Spinal cord (tissue), 10 donors: Measurements from ENCODE around the gene GOLT1A. TPM values are rescaled to one million over a fixed set of nuclear protein-coding genes. Genes with fewer than 3 reads are reported as not detected.

Experiments
- DNase-seq, 6 donors: peaks; one replicate each; pipeline versions ENCODE4 v3.0.0 to v3.0.0-alpha.2; 2013 to 2015; ENCODE audit warnings: low spot score in 6 of 6, low read depth in 4 of 6
- H3K27ac ChIP-seq: one replicate; pipeline ENCODE4 v1.5.1; 2013; ENCODE audit warnings: low read depth, low read length, control low read depth
- H3K27me3 ChIP-seq: one replicate; pipeline ENCODE4 v1.6.1; 2013; ENCODE audit warnings: low read length; ENCODE audit not compliant: control insufficient read depth, insufficient read depth
- H3K36me3 ChIP-seq: one replicate; pipeline ENCODE4 v1.6.1; 2013; ENCODE audit warnings: low read length; ENCODE audit not compliant: control insufficient read depth, insufficient read depth
- H3K4me1 ChIP-seq: one replicate; pipeline ENCODE4 v1.6.1; 2013; ENCODE audit warnings: low read length; ENCODE audit not compliant: control insufficient read depth, insufficient read depth
- H3K4me3 ChIP-seq: one replicate; pipeline ENCODE4 v1.5.1; 2013; ENCODE audit warnings: low read depth, low read length, control low read depth
- H3K9me3 ChIP-seq: one replicate; pipeline ENCODE4 v1.6.1; 2013; ENCODE audit warnings: low read length; ENCODE audit not compliant: control insufficient read depth, insufficient read depth
- WGBS: methylation state at CpG from one replicate; pipeline ENCODE4 v1.1.5; 2013; ENCODE audit warnings: missing lambda C conversion rate; ENCODE audit not compliant: insufficient coverage; 5-methylcytosine and 5-hydroxymethylcytosine counted together
- long read RNA-seq, 4 donors: transcript quantifications; one replicate each; lab custom pipeline, GENCODE V29; 2026
- polyA plus RNA-seq, 2 donors: library from polyadenylated mRNA; unstranded; fragments of 120-200 nt; gene quantifications; one replicate each; pipeline ENCODE4 v1.2.1, GENCODE V29; 2013; ENCODE audit not compliant: insufficient read length in 2 of 2
- total RNA-seq, 2 donors: library from RNA; depleted of rRNA in 1 of 2; stranded (reverse); fragments of 120-200 nt in 1 of 2; fragments of >200 nt in 1 of 2; gene quantifications; one replicate each; pipeline versions ENCODE4 v1.2.3 to v1.2.4, GENCODE V29; 2013 to 2014
- donor health status: healthy.

The GOLT1A gene
- total RNA-seq (1 to 10 TPM; 2.4 to 3.1 TPM), polyA plus RNA-seq (10 to 100 TPM; 12.4 to 12.5 TPM)
- long read RNA-seq, donor 1, transcript GOLT1A-201 (5 exons, 883 nt) = major isoform, 10 of 10 reads
- long read RNA-seq, donor 1, partial matches to known transcripts = 0 of 10 reads
- long read RNA-seq, donor 1, other reads (novel, unspliced or antisense) = 0 of 10 reads
- long read RNA-seq, donor 2, transcript GOLT1A-201 (5 exons, 883 nt) = major isoform, 5 of 5 reads
- long read RNA-seq, donor 2, partial matches to known transcripts = 0 of 5 reads
- long read RNA-seq, donor 2, other reads (novel, unspliced or antisense) = 0 of 5 reads
- long read RNA-seq, donor 3, partial matches to known transcripts = 0 of 3 reads
- long read RNA-seq, donor 3, other reads (novel, unspliced or antisense) = 0 of 3 reads
- long read RNA-seq, donor 4, partial matches to known transcripts = 0 of 1 reads
- long read RNA-seq, donor 4, other reads (novel, unspliced or antisense) = 0 of 1 reads

GRCh38 chr1:204213668-204214662, at the start of gene GOLT1A:
Gene GOLT1A, minus strand, starts transcription at chr1:204213988. Its CDS starts 82 bp downstream, at chr1:204213906.
- Histone ChIP-seq H3K27me3 (peaks cover 3% of the 10 kb centered on the region), H3K4me3 (peak within 1 kb of the TSS; percentile 20), H3K27ac (no peak within 1 kb of the TSS), H3K4me1 (peaks cover 20% of the 10 kb centered on the region), H3K36me3 (no peaks in the 10 kb centered on the region), H3K9me3 (no peaks in the 10 kb centered on the region)
- peak; percentile 47 to 95 (median 58) for DNase-seq
- 4% methylated on average over 41 of the region's 41 CpGs for WGBS

- peaks cover 61% of the 10 kb centered on the region for H3K4me1 ChIP-seq
- no peaks in the 10 kb centered on the region for H3K9me3 ChIP-seq
- H3K27me3 ChIP-seq = no peaks in the 10 kb centered on the region
- peak in 2 of 6 donors; percentile 79 to 81 for DNase-seq
- WGBS = 10% methylated on average over 12 of the region's 13 CpGs
- peak overlapping the region; percentile 63 for H3K27ac ChIP-seq
- H3K4me3 ChIP-seq = no peak overlapping the region
- peaks cover 65% of the 10 kb centered on the region for H3K36me3 ChIP-seq
Observed at GRCh38 chr1:204263254-204263910, 49.6 kb upstream of the GOLT1A start.

- Histone ChIP-seq H3K9me3 (no peaks in the 10 kb centered on the region), H3K4me3 (no peak overlapping the region), H3K36me3 (peaks cover 67% of the 10 kb centered on the region), H3K4me1 (peaks cover 58% of the 10 kb centered on the region), H3K27me3 (no peaks in the 10 kb centered on the region), H3K27ac (peak overlapping the region; percentile 63)
- WGBS = 35% methylated on average over 13 of the region's 13 CpGs
- DNase-seq = peak in 2 of 6 donors; percentile 59 to 60
Observed at GRCh38 chr1:204262506-204263253, 48.9 kb upstream of the GOLT1A start.

- H3K4me1 ChIP-seq = peaks cover 59% of the 10 kb centered on the region
- DNase-seq = no peak
- H3K4me3 ChIP-seq = no peak overlapping the region
- peaks cover 68% of the 10 kb centered on the region for H3K36me3 ChIP-seq
- H3K9me3 ChIP-seq = no peaks in the 10 kb centered on the region
- no peak overlapping the region for H3K27ac ChIP-seq
- 91% methylated on average over 12 of the region's 13 CpGs for WGBS
- H3K27me3 ChIP-seq = no peaks in the 10 kb centered on the region
Observed at GRCh38 chr1:204261746-204262505, 48.1 kb upstream of the GOLT1A start.

GRCh38 chr1:204261266-204261665, 47.5 kb upstream of the GOLT1A start:
- Histone ChIP-seq H3K4me3 (no peak overlapping the region), H3K4me1 (peaks cover 58% of the 10 kb centered on the region), H3K9me3 (no peaks in the 10 kb centered on the region), H3K27me3 (no peaks in the 10 kb centered on the region), H3K36me3 (peaks cover 72% of the 10 kb centered on the region), H3K27ac (no peak overlapping the region)
- WGBS = 96% methylated on average over 9 of the region's 12 CpGs
- no peak for DNase-seq

- H3K36me3 ChIP-seq = peaks cover 69% of the 10 kb centered on the region
- no peak overlapping the region for H3K27ac ChIP-seq
- H3K27me3 ChIP-seq = no peaks in the 10 kb centered on the region
- H3K4me3 ChIP-seq = no peak overlapping the region
- WGBS = 92% methylated on average over 5 of the region's 14 CpGs
- H3K9me3 ChIP-seq = no peaks in the 10 kb centered on the region
- peaks cover 58% of the 10 kb centered on the region for H3K4me1 ChIP-seq
- DNase-seq = peak in 1 of 6 donors; percentile 40
Observed at GRCh38 chr1:204260601-204261197, 46.9 kb upstream of the GOLT1A start.

GRCh38 chr1:204259782-204260181, 46.0 kb upstream of the GOLT1A start:
- no peak overlapping the region for H3K27ac ChIP-seq

GRCh38 chr1:204259196-204259595, 45.4 kb upstream of the GOLT1A start:
- WGBS = 88% methylated on average over 17 of the region's 18 CpGs
- no peak for DNase-seq
- Histone ChIP-seq H3K4me3 (no peak overlapping the region), H3K9me3 (no peaks in the 10 kb centered on the region), H3K36me3 (peaks cover 64% of the 10 kb centered on the region), H3K4me1 (peaks cover 59% of the 10 kb centered on the region), H3K27me3 (no peaks in the 10 kb centered on the region), H3K27ac (no peak overlapping the region)

More at GRCh38 chr1:204259782-204260181, 46.0 kb upstream of the GOLT1A start:
- Histone ChIP-seq H3K27me3 (no peaks in the 10 kb centered on the region), H3K4me1 (peaks cover 64% of the 10 kb centered on the region), H3K36me3 (peaks cover 67% of the 10 kb centered on the region), H3K9me3 (no peaks in the 10 kb centered on the region), H3K4me3 (no peak overlapping the region)
- DNase-seq = no peak
- WGBS = 83% methylated on average over 3 of the region's 5 CpGs
